Measurements from ENCODE around the gene ANKIB1.

ANKIB1 gene

GRCh38 chr7:92245487-92246359 is at the start of gene ANKIB1, which contains the start of gene KRIT1:
TSS of gene ANKIB1 (plus strand) at chr7:92245974. CDS start at chr7:92294979, 49,005 bp downstream.
TSS of gene KRIT1 (minus strand) at chr7:92245914. CDS start at chr7:92242135, 3,779 bp downstream.
- peak within 1 kb of the TSS; percentile 92 for H3K27ac ChIP-seq
- TF ChIP-seq CTCF (conservative IDR thresholded peaks at IDR 0.05): peak; percentile 13; the same call in 1 of the 2 replicates

GRCh38 chr7:92200791-92201190 is 45.0 kb upstream of the ANKIB1 start:
- TF ChIP-seq CTCF (conservative IDR thresholded peaks at IDR 0.05): no peak

GRCh38 chr7:92205987-92206386 is 39.8 kb upstream of the ANKIB1 start:
- no peak overlapping the region for H3K27ac ChIP-seq
- no peak for TF ChIP-seq CTCF (conservative IDR thresholded peaks at IDR 0.05)

More at GRCh38 chr7:92200791-92201190, 45.0 kb upstream of the ANKIB1 start:
- no peak overlapping the region for H3K27ac ChIP-seq

GRCh38 chr7:92206672-92207071 is 39.1 kb upstream of the ANKIB1 start:
- no peak for TF ChIP-seq CTCF (conservative IDR thresholded peaks at IDR 0.05)
- H3K27ac ChIP-seq: no peak overlapping the region

GRCh38 chr7:92221766-92222165 is 24.0 kb upstream of the ANKIB1 start:
- H3K27ac ChIP-seq: no peak overlapping the region
- no peak for TF ChIP-seq CTCF (conservative IDR thresholded peaks at IDR 0.05)

- H3K27ac ChIP-seq: no peak overlapping the region
- no peak for TF ChIP-seq CTCF (conservative IDR thresholded peaks at IDR 0.05)
Observed at GRCh38 chr7:92226981-92227380, 18.8 kb upstream of the ANKIB1 start.

GRCh38 chr7:92228100-92228499 is 17.7 kb upstream of the ANKIB1 start:
- H3K27ac ChIP-seq: no peak overlapping the region
- TF ChIP-seq CTCF (conservative IDR thresholded peaks at IDR 0.05): no peak
